Stimulated activated effector memory CD8-positive, alpha-beta T cell treated with anti-CD3 and anti-CD28 coated beads, Interleukin-12 subunit alpha, Interleukin-12 subunit beta, amount 100 ng/mL, for 72 hours (primary cell): ENCODE data around the gene IZUMO4.

Experiments
- ATAC-seq: fragments of 150-1000 bp; cut with Tn5 transposase; 2 replicates; pipeline ENCODE4 v1.10.0; 2021
- DNase-seq, 2 donors: peaks; one replicate each; pipeline ENCODE4 v3.0.0; 2021 to 2022; ENCODE audit warnings: low spot score in 2 of 2
- H3K27ac Mint-ChIP-seq: one replicate; pipeline ENCODE4 v1.8.0; 2022; ENCODE audit warnings: mild to moderate bottlenecking, mixed read lengths
- H3K36me3 Mint-ChIP-seq: one replicate; pipeline ENCODE4 v1.8.0; 2022; ENCODE audit warnings: mild to moderate bottlenecking, mixed read lengths
- H3K4me1 Mint-ChIP-seq: one replicate; pipeline ENCODE4 v1.8.0; 2022; ENCODE audit warnings: mixed read lengths
- H3K4me3 Mint-ChIP-seq: one replicate; pipeline ENCODE4 v1.8.0; 2022; ENCODE audit warnings: mild to moderate bottlenecking, mixed read lengths
- H3K9me3 Mint-ChIP-seq: one replicate; pipeline ENCODE4 v1.8.0; 2022; ENCODE audit warnings: mixed read lengths

IZUMO4 gene

GRCh38 chr19:2096480-2097202 lies at the start of gene IZUMO4:
TSS of gene IZUMO4 (plus strand) at chr19:2096915. CDS start at chr19:2096946, 31 bp downstream.
- H3K9me3 Mint-ChIP-seq: no peaks in the 10 kb centered on the region
- H3K36me3 Mint-ChIP-seq: peaks cover 60% of the 10 kb centered on the region
- peaks cover 38% of the 10 kb centered on the region for H3K4me1 Mint-ChIP-seq
- H3K27ac Mint-ChIP-seq: peak within 1 kb of the TSS; percentile 98
- ATAC-seq (peak; percentile 90), DNase-seq (peak; percentile 100)
- H3K4me3 Mint-ChIP-seq: peak within 1 kb of the TSS; percentile 98

GRCh38 chr19:2047076-2047448 lies 49.7 kb upstream of the IZUMO4 start:
- Mint-ChIP-seq H3K4me3 (peak overlapping the region; percentile 78), H3K27ac (peak overlapping the region; percentile 83), H3K9me3 (no peaks in the 10 kb centered on the region), H3K36me3 (peaks cover 96% of the 10 kb centered on the region), H3K4me1 (peaks cover 69% of the 10 kb centered on the region)
- no peak for DNase-seq
- ATAC-seq: no peak

GRCh38 chr19:2047449-2048103 lies 49.1 kb upstream of the IZUMO4 start:
- DNase-seq: no peak
- peaks cover 70% of the 10 kb centered on the region for H3K4me1 Mint-ChIP-seq
- no peaks in the 10 kb centered on the region for H3K9me3 Mint-ChIP-seq
- H3K36me3 Mint-ChIP-seq: peaks cover 95% of the 10 kb centered on the region
- H3K4me3 Mint-ChIP-seq: peak overlapping the region; percentile 78
- H3K27ac Mint-ChIP-seq: peak overlapping the region; percentile 83
- no peak for ATAC-seq

GRCh38 chr19:2048104-2048958 lies 48.4 kb upstream of the IZUMO4 start:
- Mint-ChIP-seq H3K27ac (peak overlapping the region; percentile 83), H3K36me3 (peaks cover 92% of the 10 kb centered on the region), H3K4me1 (peaks cover 68% of the 10 kb centered on the region), H3K9me3 (no peaks in the 10 kb centered on the region), H3K4me3 (peak overlapping the region; percentile 78)
- no peak for ATAC-seq
- no peak for DNase-seq

GRCh38 chr19:2048959-2049740 lies 47.6 kb upstream of the IZUMO4 start:
- no peaks in the 10 kb centered on the region for H3K9me3 Mint-ChIP-seq
- ATAC-seq (no peak), DNase-seq (no peak)
- H3K27ac Mint-ChIP-seq: peak overlapping the region; percentile 83
- H3K4me3 Mint-ChIP-seq: peak overlapping the region; percentile 78
- peaks cover 59% of the 10 kb centered on the region for H3K4me1 Mint-ChIP-seq
- peaks cover 83% of the 10 kb centered on the region for H3K36me3 Mint-ChIP-seq

- DNase-seq (peak in 1 of 2 donors; percentile 71), ATAC-seq (peak; percentile 3)
- peaks cover 76% of the 10 kb centered on the region for H3K36me3 Mint-ChIP-seq
- H3K27ac Mint-ChIP-seq: peak overlapping the region; percentile 83
- peaks cover 55% of the 10 kb centered on the region for H3K4me1 Mint-ChIP-seq
- H3K4me3 Mint-ChIP-seq: peak overlapping the region; percentile 78
- H3K9me3 Mint-ChIP-seq: no peaks in the 10 kb centered on the region
These were observed 46.9 kb upstream of the IZUMO4 start for GRCh38 chr19:2049741-2050348.

- DNase-seq: peak in 1 of 2 donors; percentile 85
- H3K4me1 Mint-ChIP-seq: peaks cover 55% of the 10 kb centered on the region
These were observed 46.2 kb upstream of the IZUMO4 start for GRCh38 chr19:2050349-2050990.

GRCh38 chr19:2050991-2051772 lies 45.5 kb upstream of the IZUMO4 start, which contains the start of gene MKNK2:
TSS of gene MKNK2 (minus strand) at chr19:2051244. CDS start at chr19:2050851, 393 bp downstream.
- peak within 1 kb of the TSS; percentile 78 for H3K4me3 Mint-ChIP-seq
- H3K36me3 Mint-ChIP-seq: peaks cover 63% of the 10 kb centered on the region
- H3K27ac Mint-ChIP-seq: peak within 1 kb of the TSS; percentile 94
- no peaks in the 10 kb centered on the region for H3K9me3 Mint-ChIP-seq
- peaks cover 60% of the 10 kb centered on the region for H3K4me1 Mint-ChIP-seq
- ATAC-seq (peak; percentile 76), DNase-seq (peak; percentile 99 to 100)

More at GRCh38 chr19:2050349-2050990, 46.2 kb upstream of the IZUMO4 start:
- Mint-ChIP-seq H3K36me3 (peaks cover 70% of the 10 kb centered on the region), H3K9me3 (no peaks in the 10 kb centered on the region), H3K27ac (peak overlapping the region; percentile 94), H3K4me3 (peak overlapping the region; percentile 78)
- ATAC-seq: peak; percentile 2

- Mint-ChIP-seq H3K36me3 (peaks cover 54% of the 10 kb centered on the region), H3K9me3 (no peaks in the 10 kb centered on the region), H3K4me1 (peaks cover 67% of the 10 kb centered on the region), H3K27ac (peak overlapping the region; percentile 94), H3K4me3 (peak overlapping the region; percentile 78)
- DNase-seq (peak in 1 of 2 donors; percentile 80), ATAC-seq (peak; percentile 31)
These were observed 44.7 kb upstream of the IZUMO4 start for GRCh38 chr19:2051773-2052704.

- DNase-seq (no peak), ATAC-seq (no peak)
- peak overlapping the region; percentile 94 for H3K27ac Mint-ChIP-seq
- H3K4me1 Mint-ChIP-seq: peaks cover 59% of the 10 kb centered on the region
- peaks cover 37% of the 10 kb centered on the region for H3K36me3 Mint-ChIP-seq
- no peaks in the 10 kb centered on the region for H3K9me3 Mint-ChIP-seq
- H3K4me3 Mint-ChIP-seq: peak overlapping the region; percentile 78
These were observed 42.9 kb upstream of the IZUMO4 start for GRCh38 chr19:2053601-2054389.

- Mint-ChIP-seq H3K4me1 (peaks cover 49% of the 10 kb centered on the region), H3K9me3 (no peaks in the 10 kb centered on the region), H3K27ac (peak overlapping the region; percentile 96), H3K4me3 (peak overlapping the region; percentile 72), H3K36me3 (peaks cover 27% of the 10 kb centered on the region)
- DNase-seq: no peak
- no peak for ATAC-seq
These were observed 42.0 kb upstream of the IZUMO4 start for GRCh38 chr19:2054763-2055162.
